ENCODE results near the gene GADD45A.

- TF ChIP-seq CTCF (IDR thresholded peaks at IDR 0.05 in 4 of 5, conservative IDR thresholded peaks at IDR 0.05 in 1 of 5): no peak
- no peak for TF ChIP-seq POLR2A (IDR thresholded peaks at IDR 0.05)
Observed at GRCh38 chr1:67675800-67676199, 9.2 kb upstream of the GADD45A start.
